ENCODE measurements around the gene TRIM62.
A peak's percentile ranks its signal among the peaks of the same experiment; 100 is the strongest.

Gene TRIM62

GRCh38 chr1:33181921-33182341 is at the start of gene TRIM62:
Gene TRIM62, minus strand, starts transcription at chr1:33182043. Its CDS starts 611 bp downstream, at chr1:33181432.
- TF ChIP-seq POLR2A (IDR thresholded peaks at IDR 0.05; ENCODE audit: low read length) = no peak
- TF ChIP-seq GATA1 (IDR thresholded peaks at IDR 0.05; ENCODE audit: low read depth, low read length) = no peak
- peak; percentile 80 to 90 for DNase-seq

DNA sequence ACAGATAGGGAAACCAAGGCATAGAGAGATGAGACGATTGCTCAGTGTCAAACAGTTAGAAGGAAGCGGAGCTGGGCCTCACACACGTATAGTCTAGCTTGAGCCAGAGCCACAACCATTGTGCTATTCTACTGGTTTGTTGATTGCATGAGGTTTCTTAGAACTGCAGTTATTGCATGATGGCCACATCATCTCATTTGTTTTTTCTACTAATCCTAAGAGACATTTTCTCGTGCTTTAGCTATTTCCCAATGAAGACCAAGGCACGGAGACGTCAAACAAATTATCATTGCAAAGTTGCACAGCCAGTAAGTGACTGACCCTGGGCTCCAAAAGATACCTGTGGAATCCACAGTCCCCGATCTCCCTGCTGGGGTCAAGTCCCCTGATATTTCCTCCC is 49.3 kb upstream of the TRIM62 start:
- no peak for TF ChIP-seq GATA1 (IDR thresholded peaks at IDR 0.05; ENCODE audit: low read depth, low read length)
- TF ChIP-seq POLR2A (IDR thresholded peaks at IDR 0.05; ENCODE audit: low read length) = no peak
- no peak for DNase-seq

GRCh38 chr1:33228935-33229487 is 47.2 kb upstream of the TRIM62 start:
- TF ChIP-seq GATA1 (IDR thresholded peaks at IDR 0.05; ENCODE audit: low read depth, low read length) = no peak
- TF ChIP-seq POLR2A (IDR thresholded peaks at IDR 0.05; ENCODE audit: low read length) = no peak
- no peak for DNase-seq

DNA sequence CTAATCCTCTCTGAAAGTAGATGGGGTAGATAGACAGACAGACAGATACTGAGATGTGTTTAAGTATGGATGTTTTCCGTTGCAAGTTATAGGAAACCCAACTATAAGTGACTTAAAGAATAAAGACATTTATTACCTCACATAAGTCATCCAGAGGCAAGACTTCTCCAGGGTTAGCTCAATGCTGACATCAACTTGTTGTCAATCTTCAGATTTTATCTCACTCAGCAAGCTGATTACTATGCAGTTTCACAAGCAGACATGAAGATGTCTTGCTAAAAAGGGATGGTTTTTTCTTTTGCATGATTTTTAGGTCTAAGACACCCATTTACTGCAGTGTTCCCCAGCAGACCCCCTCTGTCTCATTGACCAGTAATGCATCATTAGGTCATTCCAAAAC is 43.7 kb upstream of the TRIM62 start:
- no peak for DNase-seq
- TF ChIP-seq GATA1 (IDR thresholded peaks at IDR 0.05; ENCODE audit: low read depth, low read length) (no peak), POLR2A (IDR thresholded peaks at IDR 0.05; ENCODE audit: low read length) (no peak)

DNA sequence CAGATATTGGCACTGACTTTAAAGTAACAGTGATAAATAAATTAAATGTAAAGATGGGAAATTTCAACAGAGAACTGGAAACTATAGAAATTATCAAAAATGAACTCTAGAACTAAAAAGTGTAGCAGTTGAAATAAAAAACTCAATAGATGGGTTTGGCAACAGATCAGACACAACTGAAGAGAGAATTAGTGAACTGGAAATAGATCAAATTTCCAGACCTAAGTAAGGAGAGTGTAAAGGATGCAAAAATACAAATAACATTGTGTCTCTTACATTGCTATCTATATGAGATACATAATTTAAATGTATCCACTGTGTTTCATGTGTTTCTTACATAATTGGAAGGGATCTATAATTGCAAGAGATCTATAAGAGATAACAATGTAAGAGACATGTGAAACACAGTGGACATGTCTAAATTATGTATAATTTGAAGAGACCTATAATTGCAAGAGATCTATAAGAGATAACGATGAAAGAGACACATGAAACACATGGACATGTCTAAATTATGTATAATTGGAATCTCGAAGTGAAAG is 42.4 kb upstream of the TRIM62 start:
- no peak for DNase-seq
- no peak for TF ChIP-seq POLR2A (IDR thresholded peaks at IDR 0.05; ENCODE audit: low read length)
- TF ChIP-seq GATA1 (IDR thresholded peaks at IDR 0.05; ENCODE audit: low read depth, low read length) = no peak

- DNase-seq = no peak
- no peak for TF ChIP-seq POLR2A (IDR thresholded peaks at IDR 0.05; ENCODE audit: low read length)
Measured at GRCh38 chr1:33222381-33222780, 40.5 kb upstream of the TRIM62 start.

DNA sequence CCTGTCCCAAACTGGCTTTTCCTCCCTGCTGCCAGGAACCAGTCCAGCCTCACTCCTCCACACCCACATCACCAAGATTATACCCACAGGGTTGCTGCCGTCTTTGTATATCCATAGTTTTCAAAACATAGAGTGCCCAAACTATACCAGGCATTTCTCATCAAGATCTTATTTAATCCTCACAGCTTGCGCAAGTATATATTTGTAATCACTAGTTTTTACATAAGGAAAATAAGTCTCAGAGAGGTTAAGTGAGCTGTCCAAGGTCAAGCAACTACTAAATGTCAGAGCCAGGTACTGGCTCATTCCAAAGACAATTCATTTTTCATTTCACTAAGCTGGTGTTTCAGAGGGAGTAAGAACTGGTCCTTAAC is 39.5 kb upstream of the TRIM62 start:
- no peak for DNase-seq
- no peak for TF ChIP-seq POLR2A (IDR thresholded peaks at IDR 0.05; ENCODE audit: low read length)
- no peak for TF ChIP-seq GATA1 (IDR thresholded peaks at IDR 0.05; ENCODE audit: low read depth, low read length)

DNA sequence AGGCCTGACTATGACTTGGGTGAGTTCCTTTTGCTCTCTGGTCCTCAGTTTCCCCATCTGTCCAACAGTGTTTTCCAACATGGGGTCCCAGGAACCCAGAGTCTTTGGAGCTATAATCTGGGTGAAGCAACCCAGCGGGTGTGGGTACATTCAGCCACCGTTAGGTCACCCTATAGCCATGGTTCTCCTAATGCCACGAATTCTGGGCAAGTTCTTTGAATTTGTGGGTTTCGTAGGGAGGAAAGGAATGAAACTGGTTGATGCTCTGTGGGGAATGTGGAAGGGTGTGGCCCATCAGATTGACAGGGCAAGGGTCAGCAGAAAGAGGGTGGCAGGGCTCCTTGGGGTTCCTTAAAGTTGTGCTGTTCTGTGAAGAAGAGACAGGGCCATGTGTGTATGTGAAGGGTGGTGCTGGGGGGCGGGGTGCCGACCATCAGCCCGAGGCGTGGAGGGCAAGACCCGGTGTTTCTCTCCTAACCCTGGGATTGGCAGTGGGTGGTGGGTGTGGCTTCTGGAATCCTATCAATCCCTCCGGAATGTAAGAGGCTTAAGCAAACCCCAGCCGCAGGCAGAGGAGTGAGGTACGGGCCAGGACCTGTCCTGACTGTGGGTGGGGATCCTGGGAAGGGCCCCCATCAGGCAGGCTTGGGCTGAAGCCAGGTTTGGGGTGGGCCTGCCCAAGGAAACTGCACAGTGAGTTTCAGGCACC is 39.0 kb upstream of the TRIM62 start:
- TF ChIP-seq POLR2A (IDR thresholded peaks at IDR 0.05; ENCODE audit: low read length) (no peak), GATA1 (IDR thresholded peaks at IDR 0.05; ENCODE audit: low read depth, low read length) (no peak)
- no peak for DNase-seq

DNA sequence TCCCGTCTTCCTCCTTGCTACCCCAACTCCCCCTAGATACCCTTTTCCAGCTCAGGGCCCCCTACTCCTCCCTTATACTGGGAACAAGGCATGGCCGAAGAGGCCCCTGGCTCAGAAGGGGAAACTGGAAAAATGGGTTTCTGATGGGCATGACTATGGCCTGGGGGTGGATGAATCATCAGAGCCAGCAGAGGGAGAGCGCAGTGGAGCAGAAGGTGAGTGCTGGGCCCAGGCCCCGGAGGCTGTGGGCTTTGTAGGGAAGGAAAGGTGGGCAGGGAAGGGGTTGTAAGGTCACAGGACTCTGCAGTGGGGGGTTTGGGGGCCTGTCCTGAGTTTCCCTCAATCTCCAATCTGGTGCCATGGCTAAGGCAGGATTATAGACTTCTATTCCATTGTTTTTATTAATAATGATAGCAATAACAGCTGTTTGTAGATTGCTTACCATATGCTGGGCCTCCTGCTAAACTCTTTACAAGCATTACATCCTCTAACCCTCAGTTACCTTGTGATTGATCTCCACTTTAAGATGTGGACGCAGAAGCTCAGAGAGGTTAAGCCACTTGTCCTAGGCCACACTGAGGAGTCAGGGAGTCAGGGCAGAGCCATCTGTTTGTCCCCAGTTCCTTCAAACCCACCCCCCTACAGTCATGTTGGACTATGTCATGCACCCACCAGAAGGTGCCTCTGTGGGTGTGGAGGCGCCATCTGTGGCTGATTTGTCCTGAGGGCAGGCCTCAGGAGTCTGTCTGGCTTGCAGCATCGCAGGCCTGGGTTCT is 38.2 kb upstream of the TRIM62 start:
- no peak for TF ChIP-seq POLR2A (IDR thresholded peaks at IDR 0.05; ENCODE audit: low read length)
- no peak for DNase-seq

GRCh38 chr1:33211972-33212371 is 30.1 kb upstream of the TRIM62 start:
- DNase-seq = no peak
- TF ChIP-seq GATA1 (IDR thresholded peaks at IDR 0.05; ENCODE audit: low read depth, low read length) (no peak), POLR2A (IDR thresholded peaks at IDR 0.05; ENCODE audit: low read length) (no peak)

- no peak for DNase-seq
- TF ChIP-seq POLR2A (IDR thresholded peaks at IDR 0.05; ENCODE audit: low read length) (no peak), GATA1 (IDR thresholded peaks at IDR 0.05; ENCODE audit: low read depth, low read length) (no peak)
Measured at GRCh38 chr1:33206340-33206739, 24.5 kb upstream of the TRIM62 start.

DNA sequence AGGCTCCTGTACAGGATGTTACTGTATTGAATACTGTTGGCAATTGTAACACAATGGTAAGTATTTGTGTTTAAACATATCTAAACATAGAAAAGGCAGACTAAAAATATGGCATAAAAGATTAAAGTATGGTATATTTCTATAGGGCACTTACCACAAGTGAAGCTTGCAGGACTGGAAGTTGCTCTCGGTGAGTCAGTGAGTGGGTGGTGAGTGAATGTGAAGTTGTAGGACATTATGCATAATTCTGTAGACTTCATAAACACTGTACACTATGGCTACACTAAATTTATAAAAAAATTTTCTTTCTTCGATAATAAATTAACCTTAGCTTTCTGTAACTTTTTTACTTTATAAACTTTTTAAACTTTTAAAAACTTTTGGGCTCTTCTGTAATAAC is 13.7 kb upstream of the TRIM62 start:
- no peak for DNase-seq
- TF ChIP-seq POLR2A (IDR thresholded peaks at IDR 0.05; ENCODE audit: low read length) (no peak), GATA1 (IDR thresholded peaks at IDR 0.05; ENCODE audit: low read depth, low read length) (no peak)

- no peak for DNase-seq
- TF ChIP-seq GATA1 (IDR thresholded peaks at IDR 0.05; ENCODE audit: low read depth, low read length) (no peak), POLR2A (IDR thresholded peaks at IDR 0.05; ENCODE audit: low read length) (no peak)
Measured at GRCh38 chr1:33191731-33192275, 10.0 kb upstream of the TRIM62 start.

- no peak for DNase-seq
- TF ChIP-seq GATA1 (IDR thresholded peaks at IDR 0.05; ENCODE audit: low read depth, low read length) = no peak
- TF ChIP-seq POLR2A (IDR thresholded peaks at IDR 0.05; ENCODE audit: low read length) = no peak
Measured at GRCh38 chr1:33190701-33191100, 8.9 kb upstream of the TRIM62 start.
